Eye (tissue), 1 donor: ENCODE results near the gene CENPVL3.
"Not testable (repeated sequence)": the region's sequence is repeated elsewhere in the genome, so short reads cannot be mapped to it uniquely, and the experiment has no call there.

ENCODE experiments used
- DNase-seq: peaks from one replicate; pipeline ENCODE4 v3.0.0-alpha.2; 2015

Gene CENPVL3

DNA sequence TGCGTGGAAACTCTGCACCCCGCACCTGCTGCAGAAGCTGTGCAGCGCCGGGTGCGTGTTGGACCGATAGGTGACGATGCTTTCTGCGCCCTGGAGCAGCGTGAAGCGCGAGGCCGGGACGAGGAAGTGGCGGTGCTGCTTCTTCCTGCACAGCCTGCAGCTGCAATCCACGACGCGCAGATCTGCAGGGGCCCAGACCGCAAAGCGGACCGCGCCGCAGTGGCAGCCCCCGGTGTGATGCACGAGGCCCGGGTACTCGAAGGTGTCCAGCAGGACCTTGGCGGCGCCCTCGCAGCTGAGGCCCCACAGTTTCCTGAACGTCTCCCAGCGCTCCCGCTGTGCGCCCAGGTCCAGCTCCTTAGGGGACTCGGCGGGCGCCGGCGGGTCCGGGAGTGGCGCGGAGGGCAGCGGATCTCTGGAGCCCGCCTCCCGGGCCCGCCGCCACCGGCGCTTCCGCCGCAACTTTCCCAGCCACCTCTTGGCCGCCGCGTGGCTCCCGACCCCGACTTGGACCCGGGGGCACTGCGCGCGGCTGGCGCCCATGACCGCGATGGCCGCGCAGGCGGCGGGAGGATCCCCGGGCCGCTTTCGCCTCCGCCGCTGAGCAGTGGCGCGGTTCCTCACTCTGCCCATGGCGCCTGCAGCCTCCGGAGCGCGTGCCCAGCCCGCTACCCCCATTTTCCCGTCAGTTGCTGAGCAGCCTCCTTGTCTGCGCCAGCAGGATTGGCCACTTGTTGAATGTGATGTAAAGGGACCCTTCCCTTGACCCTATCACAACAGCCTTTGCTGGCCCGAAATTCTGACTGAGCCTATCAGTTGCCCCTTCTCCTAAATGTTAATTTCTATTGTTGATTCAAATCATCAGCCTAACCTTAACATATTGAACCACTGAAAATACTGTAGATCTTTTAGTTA lies at the start of gene CENPVL3:
TSS of gene CENPVL3 (minus strand) at position 672 of the 915 bp plus-strand sequence. CDS start at position 633, 39 bp downstream.
- DNase-seq, result peak; percentile 73

GRCh38 chrX:51665981-51666380 lies 47.3 kb upstream of the CENPVL3 start:
- DNase-seq, result no peak

DNA sequence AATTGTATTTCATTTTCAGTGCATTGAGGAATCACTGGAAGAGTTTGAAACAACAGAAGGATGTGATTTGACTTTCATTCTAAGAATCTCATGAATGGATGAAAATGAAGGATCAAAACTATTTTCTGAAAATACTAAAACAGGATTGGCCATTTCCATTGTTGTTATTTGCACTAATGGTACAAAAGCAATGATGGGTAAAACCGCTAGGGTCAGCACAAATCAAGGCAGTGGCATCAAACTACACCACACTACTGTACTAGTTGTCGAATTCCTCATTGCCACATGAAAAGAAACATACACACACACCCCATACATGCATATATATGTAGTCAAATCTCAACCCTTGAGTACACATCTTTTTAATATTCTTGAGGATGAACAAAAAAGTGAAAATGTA lies 24.7 kb upstream of the CENPVL3 start:
- no peak for DNase-seq

DNA sequence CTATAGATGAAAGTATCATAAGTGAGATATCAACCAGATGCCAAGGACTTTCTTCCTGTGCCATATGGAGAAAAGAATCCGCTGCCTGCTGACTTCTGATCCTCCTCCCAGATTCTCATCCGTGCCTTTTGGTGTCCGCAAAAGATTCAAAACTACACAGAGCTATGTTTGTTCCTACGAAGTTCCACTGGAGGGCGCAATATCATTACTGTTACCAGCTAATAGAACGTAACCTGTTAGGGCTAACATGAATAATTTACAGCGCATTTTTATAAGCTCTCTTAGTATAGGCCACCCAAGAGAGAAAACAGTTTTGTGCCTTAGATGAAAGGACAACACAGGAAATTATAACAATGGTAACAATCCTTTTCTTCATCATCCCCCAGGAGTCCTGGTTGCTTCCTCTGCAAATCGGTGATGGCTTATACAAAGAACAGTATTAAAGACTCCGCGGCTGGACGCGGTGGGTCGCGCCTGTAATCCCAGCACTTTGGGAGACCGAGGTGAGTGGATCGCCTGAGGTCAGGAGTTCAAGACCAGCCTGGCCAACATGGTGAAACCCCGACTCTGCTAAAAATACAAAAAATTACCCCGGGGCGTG lies 22.8 kb upstream of the CENPVL3 start:
- peak; percentile 81 for DNase-seq

DNA sequence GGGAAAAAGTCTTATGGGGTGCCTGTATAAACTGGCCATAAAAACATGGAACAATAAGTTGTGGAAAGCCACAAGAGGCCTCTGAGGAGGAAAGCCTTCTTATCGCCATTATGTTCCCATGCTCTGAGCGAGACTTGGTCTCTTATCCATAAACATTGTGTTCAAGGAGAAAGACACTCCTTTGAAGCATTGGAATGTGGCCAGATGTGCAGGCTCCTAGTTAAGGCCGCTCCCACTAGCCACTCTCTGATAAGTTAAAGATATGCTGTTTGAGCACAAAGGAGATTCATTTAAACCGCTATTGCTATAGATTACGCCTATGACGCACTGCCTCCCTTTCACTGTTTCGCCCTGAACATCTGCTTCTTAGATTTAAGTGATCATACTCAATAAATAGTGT lies 17.8 kb upstream of the CENPVL3 start:
- not testable (repeated sequence) for DNase-seq

DNA sequence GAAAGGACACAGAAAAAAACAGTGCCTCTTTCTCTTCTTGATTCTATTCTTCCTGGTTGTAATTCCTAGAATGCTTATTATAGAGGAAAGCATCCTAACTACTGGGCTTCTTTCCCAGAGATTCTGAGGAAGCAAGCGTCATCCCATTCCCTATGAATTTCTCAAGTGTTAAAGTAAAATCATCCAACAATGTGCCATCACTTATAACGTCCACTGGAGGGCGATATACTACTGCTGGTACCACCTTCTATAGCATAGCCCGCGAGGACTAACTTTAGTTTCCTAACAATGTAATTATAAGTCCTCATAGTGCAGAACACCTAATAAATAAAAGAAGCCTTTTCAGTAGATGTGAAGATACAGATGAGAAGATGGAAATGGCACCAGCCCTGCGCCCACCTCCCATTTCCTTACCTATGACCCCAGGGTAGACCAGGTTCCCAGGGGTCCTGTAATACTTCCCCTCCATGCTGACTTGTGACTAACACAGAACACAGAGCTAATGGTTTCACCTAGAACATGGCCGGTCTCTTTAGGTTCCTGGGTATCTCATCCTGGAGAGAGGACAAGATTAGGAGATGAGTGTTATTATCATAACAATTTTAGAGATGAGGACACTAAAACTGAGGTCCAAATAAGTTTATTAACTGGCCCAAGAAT lies 4.2 kb downstream of the CENPVL3 start:
- DNase-seq, result peak; percentile 61

GRCh38 chrX:51608766-51609165 lies 9.9 kb downstream of the CENPVL3 start:
- no peak for DNase-seq

DNA sequence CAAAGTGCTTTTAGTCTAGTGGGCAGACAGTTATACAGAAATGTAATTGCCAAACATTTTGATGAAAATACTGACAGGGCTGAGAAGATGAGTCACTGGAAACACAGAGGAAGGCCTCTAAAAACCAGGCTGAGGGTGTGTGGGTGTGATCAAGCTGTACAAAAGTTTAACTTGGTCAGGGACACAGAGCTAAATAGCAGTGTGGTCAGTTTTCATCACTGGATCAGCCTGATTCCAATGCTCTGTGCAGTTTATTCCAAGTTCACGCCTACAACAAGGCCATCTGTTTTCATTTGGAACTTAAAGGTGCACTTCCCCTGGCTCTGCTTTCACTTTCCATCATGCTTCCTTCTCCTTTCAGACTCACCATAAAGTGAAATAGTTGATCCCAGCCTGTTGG lies 10.6 kb downstream of the CENPVL3 start:
- no peak for DNase-seq

GRCh38 chrX:51606446-51606845 lies 12.3 kb downstream of the CENPVL3 start:
- no peak for DNase-seq

- no peak for DNase-seq
Observed at GRCh38 chrX:51598899-51599298, 19.8 kb downstream of the CENPVL3 start.

- DNase-seq, result no peak
Observed at GRCh38 chrX:51571874-51572273, 46.8 kb downstream of the CENPVL3 start.

DNA sequence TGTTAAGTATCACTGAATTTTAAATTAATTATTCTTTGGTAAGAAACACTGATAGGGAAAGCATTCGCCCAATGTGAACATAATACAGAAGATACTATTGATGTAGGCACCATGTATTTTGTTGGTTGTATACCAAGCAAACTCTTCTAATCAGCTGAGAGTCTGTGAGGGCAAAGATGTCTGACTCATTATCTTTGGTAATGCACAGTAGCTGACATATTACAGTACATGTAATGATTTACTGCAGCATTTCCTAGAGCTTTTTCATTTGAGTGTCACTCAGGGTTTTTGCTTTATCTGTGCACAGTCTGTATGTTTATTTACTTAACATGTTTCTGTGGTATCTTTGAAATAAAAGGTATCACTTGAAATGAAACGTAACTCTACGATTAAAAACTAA lies 49.2 kb downstream of the CENPVL3 start:
- no peak for DNase-seq

- DNase-seq, result no peak
Observed at GRCh38 chrX:51568586-51568985, 50.1 kb downstream of the CENPVL3 start.
